HEK293 (cell line): ENCODE results near the gene ESRRG.

Experiments used
- CTCF ChIA-PET: fragments of 350-600 bp; formaldehyde crosslinking; extraction: SDS; loops from one replicate; lab custom pipeline; 2021; ENCODE audit warnings: antibody characterized with exemption; lab: Yijun Ruan, JAX
- POLR2A ChIA-PET: fragments of 300-600 bp; formaldehyde crosslinking; extraction: SDS; loops from one replicate; lab custom pipeline; 2020; ENCODE audit warnings: antibody characterized with exemption, inconsistent platforms; lab: Yijun Ruan, JAX
- H3K27ac ChIP-seq: fragments of 200-500 bp; sonication (Bioruptor generic); 2 replicates; pipeline ENCODE4 v1.5.1; 2014; ENCODE audit warnings: low read depth, low read length, control low read depth, inconsistent platforms; ENCODE audit errors: extremely low read depth
- H3K36me3 ChIP-seq, 2 experiments: fragments of 200-500 bp in 1 of 2; sonication (Bioruptor generic) in 1 of 2; 1 replicate in 1 of 2; 2 replicates in 1 of 2; pipeline ENCODE4 v1.5.1; 2014 to 2017; ENCODE audit warnings: inconsistent platforms in 2 of 2, low read length in 2 of 2; ENCODE audit not compliant: control insufficient read depth in 2 of 2, insufficient read depth in 1 of 2
- H3K4me1 ChIP-seq: fragments of 200-500 bp; sonication (Bioruptor generic); 2 replicates; pipeline ENCODE4 v1.5.1; 2014; ENCODE audit warnings: mild to moderate bottlenecking, low read length, inconsistent platforms; ENCODE audit not compliant: control insufficient read depth, insufficient read depth
- H3K4me3 ChIP-seq: 2 replicates; pipeline ENCODE4 v1.5.1; 2011; ENCODE audit warnings: low read depth, mild to moderate bottlenecking, control low read depth, low read length, moderate library complexity
- H3K9me3 ChIP-seq: fragments of 200-500 bp; sonication (Bioruptor generic); 2 replicates; pipeline ENCODE4 v1.5.1; 2014; ENCODE audit warnings: low read depth, low read length, inconsistent platforms; ENCODE audit not compliant: control insufficient read depth, insufficient read depth
- BCL6B ChIP-seq: fragments of 450-650 bp; formaldehyde crosslinking; IDR thresholded peaks from 2 replicates; pipeline ENCODE4 v1.5.1; 2017; ENCODE audit warnings: missing biosample characterization, missing genetic modification characterization
- GLIS2 ChIP-seq: fragments of 450-650 bp; formaldehyde crosslinking; IDR thresholded peaks from 2 replicates; pipeline ENCODE4 v1.5.1; 2016; ENCODE audit warnings: missing biosample characterization, missing genetic modification characterization
- OSR2 ChIP-seq: fragments of 450-650 bp; formaldehyde crosslinking; IDR thresholded peaks from 2 replicates; pipeline ENCODE4 v1.5.1; 2016; ENCODE audit warnings: missing biosample characterization, missing genetic modification characterization
- OVOL3 ChIP-seq: fragments of 450-650 bp; formaldehyde crosslinking; IDR thresholded peaks from 2 replicates; pipeline ENCODE4 v1.5.1; 2016; ENCODE audit warnings: missing biosample characterization, missing genetic modification characterization
- PRDM1 ChIP-seq: fragments of 450-650 bp; formaldehyde crosslinking; IDR thresholded peaks from 2 replicates; pipeline ENCODE4; 2016; ENCODE audit warnings: missing biosample characterization, missing genetic modification characterization
- REPIN1 ChIP-seq: fragments of 450-650 bp; formaldehyde crosslinking; IDR thresholded peaks from 2 replicates; pipeline ENCODE4 v1.5.1; 2017; ENCODE audit warnings: missing biosample characterization, missing genetic modification characterization, low read depth
- ZBTB20 ChIP-seq: fragments of 450-650 bp; formaldehyde crosslinking; IDR thresholded peaks from 2 replicates; pipeline ENCODE4 v1.5.1; 2016; ENCODE audit warnings: missing biosample characterization, missing genetic modification characterization
- ZNF174 ChIP-seq: fragments of 450-650 bp; formaldehyde crosslinking; IDR thresholded peaks from 2 replicates; pipeline ENCODE4 v1.5.0; 2017; ENCODE audit warnings: missing biosample characterization, mild to moderate bottlenecking, missing genetic modification characterization
- ZNF18 ChIP-seq: fragments of 450-650 bp; formaldehyde crosslinking; IDR thresholded peaks from 2 replicates; pipeline ENCODE4 v1.5.1; 2016; ENCODE audit warnings: missing biosample characterization, missing genetic modification characterization
- ZNF2 ChIP-seq: fragments of 450-650 bp; formaldehyde crosslinking; IDR thresholded peaks from 2 replicates; pipeline ENCODE4 v1.5.1; 2016; ENCODE audit warnings: missing biosample characterization, missing genetic modification characterization
- ZNF248 ChIP-seq: fragments of 450-650 bp; formaldehyde crosslinking; IDR thresholded peaks from 2 replicates; pipeline ENCODE4 v1.5.1; 2017; ENCODE audit warnings: missing biosample characterization, missing genetic modification characterization
- ZNF292 ChIP-seq: fragments of 450-650 bp; formaldehyde crosslinking; IDR thresholded peaks from 2 replicates; pipeline ENCODE4 v1.5.1; 2016; ENCODE audit warnings: low read depth, missing biosample characterization, missing genetic modification characterization, borderline replicate concordance
- ZNF341 ChIP-seq: fragments of 450-650 bp; formaldehyde crosslinking; IDR thresholded peaks from 2 replicates; pipeline ENCODE4; 2016; ENCODE audit warnings: low read depth, missing biosample characterization, missing genetic modification characterization
- ZNF433 ChIP-seq: fragments of 450-650 bp; formaldehyde crosslinking; IDR thresholded peaks from 2 replicates; pipeline ENCODE4 v1.5.1; 2016; ENCODE audit warnings: missing biosample characterization, missing genetic modification characterization, low read depth
- ZNF488 ChIP-seq: fragments of 450-650 bp; formaldehyde crosslinking; IDR thresholded peaks from 2 replicates; pipeline ENCODE4 v1.5.1; 2016; ENCODE audit warnings: missing biosample characterization, missing genetic modification characterization
- ZNF514 ChIP-seq: fragments of 450-650 bp; formaldehyde crosslinking; IDR thresholded peaks from 2 replicates; pipeline ENCODE4 v1.5.1; 2016; ENCODE audit warnings: missing biosample characterization, missing genetic modification characterization
- ZNF544 ChIP-seq: fragments of 450-650 bp; formaldehyde crosslinking; IDR thresholded peaks from 2 replicates; pipeline ENCODE4 v1.5.0; 2017; ENCODE audit warnings: missing biosample characterization, missing genetic modification characterization
- ZNF558 ChIP-seq: fragments of 450-650 bp; formaldehyde crosslinking; IDR thresholded peaks from 2 replicates; pipeline ENCODE4 v1.5.1; 2016; ENCODE audit warnings: missing biosample characterization, missing genetic modification characterization
- ZNF624 ChIP-seq: fragments of 450-650 bp; formaldehyde crosslinking; IDR thresholded peaks from 2 replicates; pipeline ENCODE4 v1.5.1; 2017; ENCODE audit warnings: missing biosample characterization, missing genetic modification characterization
- ZNF626 ChIP-seq: fragments of 450-650 bp; sonication (Bioruptor Pico); formaldehyde crosslinking; IDR thresholded peaks from 2 replicates; pipeline ENCODE4 v1.5.1; 2018; ENCODE audit warnings: missing biosample characterization, missing genetic modification characterization, inconsistent platforms
- ZNF639 ChIP-seq: fragments of 450-650 bp; formaldehyde crosslinking; IDR thresholded peaks from 2 replicates; pipeline ENCODE4 v1.5.1; 2016; ENCODE audit warnings: missing biosample characterization, missing genetic modification characterization
- ZNF792 ChIP-seq: fragments of 450-650 bp; formaldehyde crosslinking; IDR thresholded peaks from 2 replicates; pipeline ENCODE4 v1.5.1; 2016; ENCODE audit warnings: missing biosample characterization, missing genetic modification characterization
- ZSCAN16 ChIP-seq: fragments of 450-650 bp; formaldehyde crosslinking; IDR thresholded peaks from 2 replicates; pipeline ENCODE4 v1.5.1; 2016; ENCODE audit warnings: missing biosample characterization, missing genetic modification characterization
- ZSCAN23 ChIP-seq: fragments of 450-650 bp; formaldehyde crosslinking; IDR thresholded peaks from 2 replicates; pipeline ENCODE4 v1.5.1; 2016; ENCODE audit warnings: missing biosample characterization, missing genetic modification characterization
- ZSCAN5A ChIP-seq: fragments of 450-650 bp; formaldehyde crosslinking; IDR thresholded peaks from 2 replicates; pipeline ENCODE4 v1.5.1; 2016; ENCODE audit warnings: missing biosample characterization, missing genetic modification characterization

Gene ESRRG

GRCh38 chr1:216626394-216627067 lies 96.7 kb downstream of the ESRRG start:
- TF ChIP-seq ZSCAN23 (tag by site-specific recombination) (no peak), REPIN1 (no peak), OVOL3 (tag by site-specific recombination) (no peak), ZNF558 (tag by site-specific recombination) (no peak), ZNF18 (tag by site-specific recombination) (no peak), GLIS2 (tag by site-specific recombination) (no peak), ZNF624 (tag by site-specific recombination) (no peak), ZNF639 (tag by site-specific recombination) (no peak), PRDM1 (tag by site-specific recombination) (no peak), ZSCAN16 (tag by site-specific recombination) (no peak), ZBTB20 (tag by site-specific recombination) (no peak), ZNF2 (no peak), ZSCAN5A (tag by site-specific recombination) (no peak), ZNF544 (no peak), ZNF626 (no peak), ZNF248 (no peak)
- no peaks in the 10 kb centered on the region for H3K4me1 ChIP-seq
- no peak overlapping the region for H3K4me3 ChIP-seq
- no peaks in the 10 kb centered on the region for H3K36me3 ChIP-seq
- POLR2A ChIA-PET: no interaction called here
- CTCF ChIA-PET: interaction anchor here (0.6 to 0.8 kb wide), 2 partner anchors 307 to 316 kb away, joined by 3 read pairs; no protein-coding TSS in a partner anchor
- H3K9me3 ChIP-seq: no peaks in the 10 kb centered on the region
- H3K27ac ChIP-seq: no peak overlapping the region

- ChIA-PET CTCF (no interaction called here), POLR2A (no interaction called here)
- Histone ChIP-seq H3K9me3 (no peaks in the 10 kb centered on the region), H3K36me3 (no peaks in the 10 kb centered on the region), H3K27ac (no peak overlapping the region), H3K4me1 (no peaks in the 10 kb centered on the region), H3K4me3 (no peak overlapping the region)
- TF ChIP-seq ZNF488 (tag by site-specific recombination) (no peak), ZNF514 (tag by site-specific recombination) (no peak), ZNF792 (tag by site-specific recombination) (no peak), BCL6B (tag by site-specific recombination) (no peak), ZNF292 (tag by site-specific recombination) (no peak), ZNF174 (tag by site-specific recombination) (no peak), ZNF341 (tag by site-specific recombination) (no peak), OSR2 (no peak), ZNF433 (tag by site-specific recombination) (no peak)
Measured at GRCh38 chr1:216621536-216621935, 101.7 kb downstream of the ESRRG start.
